GM12872 (cell line): ENCODE measurements around the gene A4GNT.

Experiments used
- CTCF ChIP-seq: IDR thresholded peaks from 3 replicates; pipeline ENCODE4 v1.5.1; 2011; ENCODE audit warnings: low read depth, mild to moderate bottlenecking, low read length, moderate library complexity; ENCODE audit not compliant: insufficient read depth

A4GNT gene

DNA sequence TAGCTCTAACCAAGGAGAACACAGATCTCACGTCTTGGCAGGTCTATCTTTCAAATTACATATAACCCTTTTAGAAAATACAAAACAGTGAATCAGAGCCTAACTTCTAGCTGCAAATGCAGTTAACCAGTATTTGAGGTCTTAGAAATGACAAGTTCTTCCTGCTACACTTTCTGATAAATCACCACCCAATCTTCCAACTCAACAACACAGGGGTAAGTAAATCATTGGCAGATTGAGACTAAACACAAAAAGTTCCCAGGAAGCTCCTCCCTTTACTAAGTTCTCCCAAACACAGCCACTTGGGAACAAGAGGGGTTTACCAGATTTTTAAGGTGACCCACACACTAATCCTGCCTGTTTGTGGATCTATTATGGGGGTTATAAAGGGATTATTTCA lies at the start of gene A4GNT:
Gene A4GNT, minus strand, starts transcription at position 152 of the 400 bp plus-strand sequence. CDS start 1,134 bp downstream, outside the sequence.
- TF ChIP-seq CTCF, result no peak

DNA sequence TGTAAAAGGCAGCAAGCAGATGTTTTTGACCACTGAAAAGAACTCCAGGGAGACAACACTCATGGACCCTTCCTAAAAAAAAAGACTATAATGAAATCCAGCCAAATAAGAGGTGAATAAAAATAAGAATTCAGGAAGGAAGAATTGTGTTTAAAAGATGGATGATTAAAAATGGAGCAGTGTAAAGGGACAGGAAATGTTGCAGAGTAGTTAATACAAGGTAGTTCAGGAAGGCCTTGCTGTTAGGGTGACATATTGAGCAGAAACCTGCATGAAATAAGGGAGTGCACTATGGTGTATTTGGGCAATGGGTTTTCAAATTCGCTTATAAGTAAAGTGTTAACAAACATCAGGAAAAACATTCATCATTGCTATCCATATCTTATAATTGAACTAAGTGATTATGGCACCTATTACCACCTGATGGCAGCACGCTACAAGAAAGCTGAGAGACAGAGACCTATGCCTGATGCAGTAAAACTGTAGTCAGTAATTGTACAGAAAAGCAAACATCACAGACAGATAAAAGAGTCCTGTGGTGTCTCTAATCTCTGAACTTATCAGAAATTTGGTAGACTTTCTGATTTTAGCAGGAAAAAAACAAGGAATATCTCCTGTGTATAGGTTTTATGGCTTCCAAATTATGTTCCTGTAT lies 48.3 kb upstream of the A4GNT start:
- TF ChIP-seq CTCF, result peak; percentile 47; the same call in 1 of the 3 replicates

GRCh38 chr3:138174421-138175131 lies 42.4 kb upstream of the A4GNT start, which contains the start of gene DBR1:
TSS of gene DBR1 (minus strand) at chr3:138174921. CDS start at chr3:138174795, 126 bp downstream.
- no peak for TF ChIP-seq CTCF

GRCh38 chr3:138173769-138174420 lies 41.7 kb upstream of the A4GNT start:
- no peak for TF ChIP-seq CTCF

GRCh38 chr3:138172625-138173024 lies 40.4 kb upstream of the A4GNT start:
- TF ChIP-seq CTCF, result no peak

- TF ChIP-seq CTCF, result no peak
Measured at GRCh38 chr3:138165061-138165460, 32.9 kb upstream of the A4GNT start.

GRCh38 chr3:138157743-138158142 lies 25.6 kb upstream of the A4GNT start:
- TF ChIP-seq CTCF, result no peak
